A673 (cell line): Measurements from ENCODE around the gene ROBO3. TPM values are rescaled to one million over a fixed set of nuclear protein-coding genes. Genes with fewer than 3 reads are reported as not detected.

Experiments
- BruUV-seq: library from RNA; stranded (reverse); fragments of 400-500 nt; replicated peaks from 2 replicates; lab custom pipeline; 2021; lab: Mats Ljungman, UMichigan
- CTCF ChIA-PET: fragments of 300-600 bp; sonication (Branson Sonifier 250); formaldehyde crosslinking; loops from one replicate; lab custom pipeline; 2022; ENCODE audit warnings: antibody characterized with exemption; lab: Charles Lee
- POLR2A ChIA-PET: fragments of 300-600 bp; sonication (Branson Sonifier 250); formaldehyde crosslinking; loops from one replicate; lab custom pipeline; 2022; ENCODE audit warnings: antibody characterized with exemption; ENCODE audit not compliant: low non-redundant PET; lab: Charles Lee
- DNase-seq: peaks from one replicate; pipeline ENCODE4 v3.0.0-alpha.2; 2015; ENCODE audit warnings: low spot score
- H3K27ac ChIP-seq: fragments of 200-600 bp; sonication (generic); 2 replicates; pipeline ENCODE4 v1.5.1; 2016; ENCODE audit warnings: mixed run types, low read depth, mild to moderate bottlenecking, mixed read lengths, antibody characterized with exemption, low read length; ENCODE audit not compliant: poor library complexity, severe bottlenecking
- H3K27me3 ChIP-seq: fragments of 200-600 bp; sonication (generic); replicated peaks from 2 replicates; pipeline ENCODE4 v1.6.1; 2017; ENCODE audit warnings: mixed run types, low read depth, mild to moderate bottlenecking, mixed read lengths, antibody characterized with exemption, low read length; ENCODE audit not compliant: insufficient read depth, poor library complexity
- H3K36me3 ChIP-seq: fragments of 200-600 bp; sonication (generic); 2 replicates; pipeline ENCODE4 v1.6.1; 2016; ENCODE audit warnings: mixed run types, mild to moderate bottlenecking, mixed read lengths, antibody characterized with exemption, low read length; ENCODE audit not compliant: insufficient read depth, poor library complexity, severe bottlenecking
- H3K4me1 ChIP-seq: fragments of 200-600 bp; sonication (generic); 2 replicates; pipeline ENCODE4 v1.6.1; 2017; ENCODE audit warnings: mixed run types, mild to moderate bottlenecking, mixed read lengths, antibody characterized with exemption, low read length; ENCODE audit not compliant: insufficient read depth, poor library complexity, severe bottlenecking
- H3K4me3 ChIP-seq: fragments of 200-600 bp; sonication (generic); 2 replicates; pipeline ENCODE4 v1.5.1; 2016; ENCODE audit warnings: low read depth, mixed run types, mild to moderate bottlenecking, mixed read lengths, low read length; ENCODE audit not compliant: poor library complexity, severe bottlenecking
- H3K9me3 ChIP-seq: fragments of 200-600 bp; sonication (generic); 2 replicates; pipeline ENCODE4 v1.6.1; 2016; ENCODE audit warnings: mixed run types, low read depth, mild to moderate bottlenecking, mixed read lengths, antibody characterized with exemption, low read length; ENCODE audit not compliant: poor library complexity, severe bottlenecking
- CTCF ChIP-seq: fragments of 300-800, 200-600 bp; sonication (generic); conservative IDR thresholded peaks from 2 replicates; pipeline ENCODE4 v1.5.1; 2017; ENCODE audit warnings: low read depth, mild to moderate bottlenecking, antibody characterized with exemption, low read length, moderate library complexity, mixed read lengths
- EZH2 ChIP-seq: fragments of 200-600 bp; sonication (generic); IDR thresholded peaks from 2 replicates; pipeline ENCODE4 v1.6.1; 2017; ENCODE audit warnings: borderline replicate concordance, low read depth, mild to moderate bottlenecking, mixed read lengths, antibody characterized with exemption, low read length; ENCODE audit not compliant: poor library complexity, severe bottlenecking
- intact Hi-C: fragments of 100-400 bp; cut with micrococcal nuclease; formaldehyde crosslinking; loops from one replicate; pipeline ENCODE4 v1.10.0; 2022; ENCODE audit not compliant: unreplicated experiment
- total RNA-seq: library from RNA; stranded (reverse); gene quantifications from 2 replicates; pipeline ENCODE4 v1.2.3, GENCODE V29; 2021

ROBO3 gene
- total RNA-seq, 1 experiment from 2014 or later: 2.3 TPM

GRCh38 chr11:124869856-124870387 is 4.7 kb downstream of the ROBO3 start:
- POLR2A ChIA-PET: no interaction called here
- Histone ChIP-seq H3K27me3 (peaks cover 83% of the 10 kb centered on the region), H3K9me3 (no peaks in the 10 kb centered on the region), H3K36me3 (no peaks in the 10 kb centered on the region), H3K27ac (no peak overlapping the region), H3K4me3 (no peak overlapping the region), H3K4me1 (peaks cover 8% of the 10 kb centered on the region)
- no TSS peak for BruUV-seq
- no peak for TF ChIP-seq CTCF
- no peak for TF ChIP-seq EZH2
- intact Hi-C loops: loop anchor here (10.0 kb wide), 1 partner anchor 465 kb away; no protein-coding TSS in a partner anchor
- CTCF ChIA-PET: no interaction called here
- DNase-seq: no peak

- intact Hi-C loops: no loop called here
- CTCF ChIA-PET: no interaction called here
- Histone ChIP-seq H3K27me3 (peaks cover 78% of the 10 kb centered on the region), H3K9me3 (no peaks in the 10 kb centered on the region), H3K36me3 (no peaks in the 10 kb centered on the region), H3K4me1 (peaks cover 8% of the 10 kb centered on the region), H3K4me3 (no peak overlapping the region), H3K27ac (no peak overlapping the region)
- no peak for TF ChIP-seq CTCF
- TF ChIP-seq EZH2: no peak
- BruUV-seq: no TSS peak
- no peak for DNase-seq
- POLR2A ChIA-PET: no interaction called here
These were observed 5.2 kb downstream of the ROBO3 start for GRCh38 chr11:124870430-124870829.

- TF ChIP-seq EZH2 (no peak), CTCF (no peak)
- DNase-seq: no peak
- no peaks in the 10 kb centered on the region for H3K36me3 ChIP-seq
- no TSS peak for BruUV-seq
- no peak overlapping the region for H3K27ac ChIP-seq
- H3K9me3 ChIP-seq: no peaks in the 10 kb centered on the region
- ChIA-PET CTCF (interaction anchor here (0.7 kb wide), 1 partner anchor 201 kb away, joined by 3 read pairs; no protein-coding TSS in a partner anchor), POLR2A (no interaction called here)
- H3K27me3 ChIP-seq: peaks cover 59% of the 10 kb centered on the region
- no peaks in the 10 kb centered on the region for H3K4me1 ChIP-seq
- intact Hi-C loops: no loop called here
- H3K4me3 ChIP-seq: no peak overlapping the region
These were observed 7.0 kb downstream of the ROBO3 start for GRCh38 chr11:124872280-124872679.
